ENCODE measurements around the gene MEX3D. TPM values are rescaled to one million over a fixed set of nuclear protein-coding genes. Genes with fewer than 3 reads are reported as not detected.

The MEX3D gene
- total and polyA plus RNA-seq, 2 experiments from 2014 or later = 6.6 to 38.7 TPM

DNA sequence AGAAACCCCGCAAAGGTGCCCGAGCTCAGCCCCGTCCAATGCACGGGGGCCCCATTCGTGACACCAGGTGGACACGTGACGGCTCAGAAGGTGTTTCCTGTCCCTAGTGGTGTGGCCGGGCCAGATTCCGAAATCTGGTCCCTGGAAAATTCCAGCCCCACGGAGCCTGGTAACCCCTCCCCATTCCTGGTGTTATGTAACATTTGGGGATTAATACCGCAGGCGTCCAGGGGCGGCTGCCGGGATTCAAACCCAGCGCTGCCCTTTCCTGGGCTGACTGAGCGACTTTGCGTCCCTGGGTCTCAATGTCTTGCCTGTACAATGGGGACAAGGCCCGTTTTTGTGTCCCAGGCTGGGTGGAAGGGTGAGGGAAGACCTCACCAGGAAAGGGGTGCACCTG, 45.3 kb downstream of the MEX3D start:
- Histone ChIP-seq H3K4me3 (no peak overlapping the region), H3K4me2 (no peak overlapping the region), H2AFZ (no peak overlapping the region), H3K9me3 (ENCODE audit: low read depth) (no peaks in the 10 kb centered on the region), H3K79me2 (no peaks in the 10 kb centered on the region), H3K9me2 (replicated peaks; ENCODE audit: insufficient read depth) (no peaks in the 10 kb centered on the region), H4K20me1 (ENCODE audit: insufficient read depth, poor library complexity, severe bottlenecking) (no peaks in the 10 kb centered on the region), H3K27me3 (peaks cover 28% of the 10 kb centered on the region), H3K4me1 (ENCODE audit: insufficient read depth) (no peaks in the 10 kb centered on the region), H3K27ac (no peak overlapping the region), H3K36me3 (replicated peaks; ENCODE audit: insufficient read depth, low read depth) (no peaks in the 10 kb centered on the region)
- TF ChIP-seq EZH2phosphoT487 (IDR thresholded peaks at IDR 0.05; ENCODE audit: low read depth, severe bottlenecking, unreplicated experiment) = no peak
- TF ChIP-seq, protein P1, sequence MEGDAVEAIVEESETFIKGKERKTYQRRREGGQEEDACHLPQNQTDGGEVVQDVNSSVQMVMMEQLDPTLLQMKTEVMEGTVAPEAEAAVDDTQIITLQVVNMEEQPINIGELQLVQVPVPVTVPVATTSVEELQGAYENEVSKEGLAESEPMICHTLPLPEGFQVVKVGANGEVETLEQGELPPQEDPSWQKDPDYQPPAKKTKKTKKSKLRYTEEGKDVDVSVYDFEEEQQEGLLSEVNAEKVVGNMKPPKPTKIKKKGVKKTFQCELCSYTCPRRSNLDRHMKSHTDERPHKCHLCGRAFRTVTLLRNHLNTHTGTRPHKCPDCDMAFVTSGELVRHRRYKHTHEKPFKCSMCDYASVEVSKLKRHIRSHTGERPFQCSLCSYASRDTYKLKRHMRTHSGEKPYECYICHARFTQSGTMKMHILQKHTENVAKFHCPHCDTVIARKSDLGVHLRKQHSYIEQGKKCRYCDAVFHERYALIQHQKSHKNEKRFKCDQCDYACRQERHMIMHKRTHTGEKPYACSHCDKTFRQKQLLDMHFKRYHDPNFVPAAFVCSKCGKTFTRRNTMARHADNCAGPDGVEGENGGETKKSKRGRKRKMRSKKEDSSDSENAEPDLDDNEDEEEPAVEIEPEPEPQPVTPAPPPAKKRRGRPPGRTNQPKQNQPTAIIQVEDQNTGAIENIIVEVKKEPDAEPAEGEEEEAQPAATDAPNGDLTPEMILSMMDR (IDR thresholded peaks at IDR 0.05; ENCODE audit: poor library complexity) = no peak
- no peak for TF ChIP-seq EZH2 (IDR thresholded peaks at IDR 0.05; ENCODE audit: borderline replicate concordance)
- WGBS (ENCODE audit: low lambda C conversion rate, missing lambda C conversion rate) = 75% methylated on average over 18 of the region's 18 CpGs
- DNase-seq (ENCODE audit: low spot score) = no peak

DNA sequence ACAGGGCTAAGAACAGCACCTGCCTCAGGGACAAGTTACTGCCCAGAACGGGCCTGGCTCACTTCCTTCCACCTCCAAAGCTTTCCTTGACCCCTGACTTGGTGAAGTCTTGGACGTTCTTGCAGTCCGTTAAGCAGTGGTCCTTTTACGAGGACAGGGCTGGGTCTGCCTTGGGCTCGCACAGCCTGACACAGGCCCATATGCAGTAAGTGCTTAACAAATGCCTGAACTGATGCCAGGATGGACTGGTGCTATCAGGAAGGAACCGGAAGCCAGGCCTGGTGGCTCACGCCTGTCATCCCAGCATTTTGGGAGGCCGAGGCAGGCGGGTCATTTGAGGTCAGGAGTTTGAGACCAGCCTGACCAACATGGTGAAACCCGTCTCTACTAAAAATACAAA, 46.1 kb downstream of the MEX3D start:
- Histone ChIP-seq H3K27ac (no peak overlapping the region), H3K9me2 (replicated peaks; ENCODE audit: insufficient read depth) (no peaks in the 10 kb centered on the region), H3K79me2 (no peaks in the 10 kb centered on the region), H3K4me3 (no peak overlapping the region), H3K27me3 (peaks cover 28% of the 10 kb centered on the region), H2AFZ (no peak overlapping the region), H3K36me3 (replicated peaks; ENCODE audit: insufficient read depth, low read depth) (no peaks in the 10 kb centered on the region), H3K4me1 (ENCODE audit: insufficient read depth) (no peaks in the 10 kb centered on the region), H3K4me2 (no peak overlapping the region), H4K20me1 (ENCODE audit: insufficient read depth, poor library complexity, severe bottlenecking) (no peaks in the 10 kb centered on the region), H3K9me3 (ENCODE audit: low read depth) (no peaks in the 10 kb centered on the region)
- WGBS (ENCODE audit: low lambda C conversion rate, missing lambda C conversion rate) = 76% methylated on average over 10 of the region's 10 CpGs
- TF ChIP-seq EZH2 (IDR thresholded peaks at IDR 0.05; ENCODE audit: borderline replicate concordance) (no peak), EZH2phosphoT487 (IDR thresholded peaks at IDR 0.05; ENCODE audit: low read depth, severe bottlenecking, unreplicated experiment) (no peak)
- TF ChIP-seq, protein P1 (IDR thresholded peaks at IDR 0.05; ENCODE audit: poor library complexity) = no peak
- DNase-seq (ENCODE audit: low spot score) = no peak

DNA sequence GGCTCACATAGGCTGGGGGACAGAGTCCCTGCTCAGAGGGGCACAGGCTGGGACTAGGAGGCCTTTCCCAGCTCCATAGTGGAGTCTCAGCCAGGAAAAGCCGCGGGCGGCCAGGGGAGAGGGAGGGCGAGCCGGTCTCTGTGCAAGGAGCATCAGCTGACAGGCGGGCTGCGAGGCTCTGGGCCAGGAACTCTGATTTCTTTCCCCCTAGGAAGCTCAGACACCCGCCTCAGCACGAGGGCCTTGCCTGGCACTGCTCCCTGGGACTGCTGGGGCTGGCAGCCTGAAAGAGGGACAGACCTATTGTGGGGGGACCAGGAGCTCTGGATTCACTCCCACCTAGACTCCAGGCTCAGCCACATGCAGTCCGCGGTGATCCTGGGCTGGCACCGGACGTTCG, 46.5 kb downstream of the MEX3D start:
- Histone ChIP-seq H3K79me2 (no peaks in the 10 kb centered on the region), H3K27me3 (peaks cover 28% of the 10 kb centered on the region), H3K4me3 (no peak overlapping the region), H4K20me1 (ENCODE audit: insufficient read depth, poor library complexity, severe bottlenecking) (no peaks in the 10 kb centered on the region), H2AFZ (no peak overlapping the region), H3K4me1 (ENCODE audit: insufficient read depth) (no peaks in the 10 kb centered on the region), H3K27ac (no peak overlapping the region), H3K4me2 (no peak overlapping the region), H3K9me3 (ENCODE audit: low read depth) (no peaks in the 10 kb centered on the region), H3K36me3 (replicated peaks; ENCODE audit: insufficient read depth, low read depth) (no peaks in the 10 kb centered on the region), H3K9me2 (replicated peaks; ENCODE audit: insufficient read depth) (no peaks in the 10 kb centered on the region)
- DNase-seq (ENCODE audit: low spot score) = no peak
- WGBS (ENCODE audit: low lambda C conversion rate, missing lambda C conversion rate) = 87% methylated on average over 10 of the region's 14 CpGs
- TF ChIP-seq EZH2phosphoT487 (IDR thresholded peaks at IDR 0.05; ENCODE audit: low read depth, severe bottlenecking, unreplicated experiment) (no peak), EZH2 (IDR thresholded peaks at IDR 0.05; ENCODE audit: borderline replicate concordance) (no peak)
- TF ChIP-seq, protein P1 (IDR thresholded peaks at IDR 0.05; ENCODE audit: poor library complexity) = no peak

Data from hepatocyte (in vitro differentiated cells).